CD1c-positive myeloid dendritic cell (primary cell): ENCODE results near the gene PCARE.
"Not testable (repeated sequence)": the region's sequence is repeated elsewhere in the genome, so short reads cannot be mapped to it uniquely, and the experiment has no call there.

Experiments used
- DNase-seq: peaks from one replicate; pipeline ENCODE4 v3.0.0-alpha.2; 2016; ENCODE audit errors: extremely low spot score

Gene PCARE

DNA sequence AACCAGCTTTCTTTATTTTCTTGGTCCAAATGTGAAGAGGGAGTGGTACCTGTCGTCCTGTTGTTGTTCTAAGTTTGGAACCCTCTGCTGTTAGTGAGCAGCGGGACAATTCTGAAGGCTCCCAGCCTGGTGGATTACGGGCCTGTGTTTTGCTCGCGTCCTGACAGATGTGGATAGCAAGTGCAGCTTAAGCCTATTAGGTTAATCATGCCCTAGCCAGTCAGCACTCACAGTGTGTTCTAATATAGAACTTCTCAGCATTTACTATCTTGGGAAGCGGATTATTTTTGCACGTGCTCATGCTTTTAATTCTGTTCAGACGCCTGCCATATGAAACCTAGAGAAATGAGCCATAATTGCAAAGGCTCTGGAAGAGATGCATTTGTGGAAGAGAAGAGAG lies at the start of gene PCARE:
Gene PCARE (minus strand): TSS at position 113 of the 400 bp plus-strand sequence. CDS start 262 bp downstream, outside the sequence.
- DNase-seq = no peak

DNA sequence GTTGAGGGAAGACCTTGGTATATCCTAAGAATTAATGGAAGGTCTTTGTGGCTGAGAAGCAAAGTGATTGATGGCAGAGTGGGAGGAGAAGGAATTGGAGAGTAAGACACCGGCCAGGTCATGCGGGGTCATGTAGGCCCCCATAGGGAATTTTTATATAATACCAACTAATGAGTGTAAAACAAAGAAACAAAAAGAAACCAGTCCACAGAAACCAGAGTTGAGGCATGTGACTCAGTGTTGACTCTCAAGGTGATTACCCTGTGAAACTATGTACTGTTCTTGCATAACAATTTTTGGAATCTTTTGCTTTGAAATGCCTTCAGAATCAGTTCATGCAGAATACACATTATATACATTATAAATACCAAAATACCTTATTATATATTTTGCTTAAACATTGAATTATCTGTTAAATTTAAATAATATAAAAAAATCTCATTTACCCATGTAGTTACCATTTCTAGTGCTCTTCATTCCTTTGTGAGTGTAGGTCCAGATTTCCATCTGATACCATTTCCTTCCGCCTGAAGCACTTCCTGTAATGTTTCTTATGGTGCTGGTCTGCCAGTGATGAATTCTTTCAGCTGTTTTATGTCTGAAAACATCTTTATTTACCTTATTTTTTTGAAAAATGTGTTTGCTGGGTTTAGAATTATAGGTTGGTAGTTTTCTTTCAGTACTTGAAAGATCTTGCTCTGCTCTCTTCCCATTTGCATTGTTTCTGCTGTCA lies 49.5 kb upstream of the PCARE start:
- DNase-seq = no peak

DNA sequence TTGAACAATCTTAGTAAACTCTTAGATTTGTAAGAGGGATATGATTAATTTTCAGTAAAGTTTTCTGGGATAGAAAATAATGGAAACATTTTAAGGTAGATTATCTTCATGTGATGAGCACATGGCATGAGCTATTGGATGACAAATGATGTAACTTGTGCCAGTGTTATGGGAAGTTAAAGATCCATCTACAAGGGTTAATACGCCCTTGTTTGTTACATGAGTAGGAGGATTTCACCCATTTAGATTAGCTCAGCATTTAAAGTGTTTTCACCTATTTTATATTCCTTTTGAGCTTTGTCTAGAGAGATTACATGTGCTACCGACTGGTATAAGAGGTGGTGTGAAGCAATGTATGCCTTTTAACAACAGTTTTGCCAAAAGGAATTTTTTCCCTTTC lies 46.5 kb upstream of the PCARE start:
- no peak for DNase-seq

DNA sequence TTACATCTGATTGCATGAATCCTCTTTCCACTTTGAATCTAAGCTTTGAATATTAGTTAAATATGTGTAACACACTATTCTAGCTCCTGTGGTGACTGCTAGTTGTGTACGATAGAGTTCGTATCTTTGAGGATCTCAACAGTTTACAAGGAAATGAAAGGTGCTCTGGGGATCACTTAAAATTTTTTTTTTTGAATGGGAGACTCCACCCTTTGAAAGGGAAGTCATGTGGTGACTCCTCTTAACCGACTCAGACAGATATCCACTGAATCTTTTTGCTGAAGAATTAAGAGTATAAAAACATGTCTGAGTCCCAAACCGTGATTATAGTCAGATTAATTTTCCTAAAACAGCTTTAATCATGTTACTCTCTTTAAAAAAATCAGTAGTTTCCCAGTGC lies 44.9 kb upstream of the PCARE start:
- DNase-seq = no peak

- DNase-seq = no peak
Measured at GRCh38 chr2:29117636-29118303, 43.4 kb upstream of the PCARE start.

GRCh38 chr2:29115797-29116781 lies 41.8 kb upstream of the PCARE start:
- DNase-seq = peak; percentile 86

DNA sequence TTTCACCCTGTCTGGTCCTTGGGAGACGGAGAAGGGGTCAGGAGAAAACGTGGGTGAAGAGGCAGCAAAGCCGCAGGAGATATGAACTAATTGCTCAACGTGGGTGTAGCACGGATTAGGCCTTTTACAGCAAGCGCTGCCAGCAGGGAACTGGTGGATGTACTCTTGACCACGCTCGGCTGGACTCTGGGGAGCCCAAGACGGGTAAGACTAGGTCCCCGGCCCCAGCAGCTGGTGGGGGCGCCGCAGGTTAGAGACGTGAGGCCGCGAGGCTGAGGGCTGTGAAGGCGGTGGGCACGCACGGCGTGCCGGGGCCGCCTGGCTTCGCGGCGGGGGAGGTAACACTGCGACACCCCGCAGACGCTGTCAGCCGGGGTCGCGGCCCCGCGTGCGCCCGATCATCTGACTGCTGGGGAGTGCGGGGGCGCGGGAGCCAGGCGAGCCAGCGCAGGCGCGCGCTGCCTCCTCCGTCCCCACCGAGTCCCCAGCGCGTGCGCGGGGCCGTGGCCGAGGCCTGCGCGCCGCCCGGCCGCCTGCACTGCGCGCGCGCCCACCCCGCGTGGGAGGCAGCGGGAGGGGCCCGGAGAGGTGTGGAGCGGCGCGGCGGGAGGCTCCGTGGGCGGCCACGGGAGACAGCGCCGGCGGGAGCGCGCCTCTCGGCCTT lies 40.8 kb upstream of the PCARE start, which contains the start of gene CLIP4:
Gene CLIP4 (plus strand): TSS at position 470 of the 664 bp plus-strand sequence. CDS start 5,974 bp downstream, outside the sequence.
- peak; percentile 92 for DNase-seq

GRCh38 chr2:29114586-29114945 lies 40.2 kb upstream of the PCARE start:
- no peak for DNase-seq

DNA sequence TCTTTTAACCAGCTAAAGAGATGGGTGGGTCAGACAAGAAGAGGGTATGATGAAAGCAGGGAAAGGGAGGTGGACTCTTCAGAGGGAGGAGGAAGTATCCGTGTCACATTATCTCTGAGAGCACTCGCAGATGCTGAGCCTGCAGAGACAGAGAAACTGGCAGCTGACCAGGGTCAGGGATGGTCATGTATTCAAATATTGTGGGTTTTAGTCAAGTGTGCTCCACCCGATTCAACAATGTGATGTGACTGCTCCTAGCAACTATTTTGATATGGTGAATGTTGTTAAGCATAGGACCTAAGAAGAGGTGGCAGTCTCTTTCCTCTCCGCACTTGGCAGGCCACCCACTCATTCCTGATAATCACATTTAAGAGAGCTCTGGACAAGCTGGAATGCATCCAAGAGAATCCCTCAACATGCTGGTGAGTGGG lies 39.6 kb upstream of the PCARE start:
- DNase-seq = peak; percentile 92

GRCh38 chr2:29113027-29113686 lies 38.8 kb upstream of the PCARE start:
- DNase-seq = peak; percentile 51

GRCh38 chr2:29112379-29112778 lies 38.1 kb upstream of the PCARE start:
- no peak for DNase-seq

- no peak for DNase-seq
Measured at GRCh38 chr2:29110916-29111535, 36.7 kb upstream of the PCARE start.

DNA sequence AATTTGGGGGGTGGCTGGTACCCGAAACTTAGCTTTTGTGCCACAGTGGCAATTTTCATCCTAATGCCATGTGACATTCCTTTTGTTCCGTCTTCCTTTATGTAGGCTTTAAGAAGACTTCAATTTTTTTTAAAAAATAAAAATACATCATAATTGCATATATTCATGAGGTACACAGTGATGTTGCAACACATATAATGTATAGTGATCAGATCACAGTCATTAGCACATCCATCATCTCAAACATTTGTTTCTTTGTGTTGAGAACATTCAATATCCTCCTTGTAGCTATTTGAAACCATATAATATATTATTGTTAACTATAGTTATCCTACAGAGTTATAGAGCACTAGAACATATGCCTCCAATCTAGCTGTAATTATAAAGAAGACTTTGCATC lies 34.9 kb upstream of the PCARE start:
- no peak for DNase-seq

DNA sequence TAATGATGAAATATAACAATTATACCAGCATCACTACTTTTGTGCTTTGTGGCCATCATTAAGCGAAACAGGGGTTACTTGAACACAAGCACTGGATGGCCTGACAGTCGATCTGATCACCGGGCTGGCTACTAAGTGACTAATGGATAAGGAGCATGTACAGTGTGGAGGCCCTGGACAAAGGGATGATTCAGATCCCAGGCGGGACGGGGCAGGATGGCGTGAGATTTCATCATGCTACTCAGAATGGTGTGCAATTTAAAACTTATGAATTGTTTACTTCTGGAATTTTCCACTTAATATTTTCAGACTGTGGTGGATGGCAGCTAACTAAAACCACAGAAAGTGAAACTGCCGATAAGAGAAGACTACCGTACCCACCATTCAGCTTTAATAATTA lies 33.9 kb upstream of the PCARE start:
- no peak for DNase-seq

GRCh38 chr2:29107547-29107946 lies 33.2 kb upstream of the PCARE start:
- DNase-seq = not testable (repeated sequence)

- no peak for DNase-seq
Measured at GRCh38 chr2:29106980-29107388, 32.7 kb upstream of the PCARE start.

DNA sequence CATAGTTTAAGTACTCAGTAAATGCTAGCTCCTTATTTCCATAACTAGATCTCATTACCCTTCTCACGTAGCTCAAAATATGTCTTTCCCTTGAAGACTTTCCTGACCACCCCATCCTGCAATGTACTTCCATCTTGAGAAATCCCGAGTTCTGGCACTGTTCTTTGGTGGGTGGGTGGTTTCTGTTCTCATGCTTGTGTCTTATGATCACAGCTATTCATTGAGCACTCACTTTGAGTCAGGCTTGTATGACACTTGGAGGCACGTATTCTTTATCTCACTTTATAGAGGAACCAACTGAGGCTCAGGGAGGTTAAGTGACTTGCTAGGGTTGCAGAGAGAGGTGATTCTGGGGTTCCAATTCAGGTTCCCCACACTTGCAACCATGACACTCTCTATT lies 31.9 kb upstream of the PCARE start:
- no peak for DNase-seq

- no peak for DNase-seq
Measured at GRCh38 chr2:29105375-29105774, 31.1 kb upstream of the PCARE start.

- no peak for DNase-seq
Measured at GRCh38 chr2:29104688-29105087, 30.4 kb upstream of the PCARE start.

DNA sequence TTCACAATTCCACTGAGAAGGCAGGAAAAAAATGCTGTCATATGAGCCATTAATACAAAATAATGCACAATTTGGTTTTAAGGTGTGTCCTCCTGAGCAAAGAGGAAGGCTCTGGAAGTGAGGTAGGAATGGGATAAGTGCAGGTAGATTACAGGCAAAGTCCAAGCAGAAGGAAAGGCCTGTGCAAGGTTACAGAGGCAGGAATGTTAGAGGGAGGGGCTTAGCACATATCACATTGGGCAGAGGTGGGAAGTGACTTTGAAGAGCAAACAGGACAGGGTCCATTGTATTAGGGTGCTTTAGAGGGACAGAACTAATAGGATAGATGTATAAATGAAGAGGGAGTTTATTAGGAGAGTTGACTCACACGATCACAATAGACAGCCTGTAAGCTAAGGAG lies 26.2 kb upstream of the PCARE start:
- DNase-seq = no peak

DNA sequence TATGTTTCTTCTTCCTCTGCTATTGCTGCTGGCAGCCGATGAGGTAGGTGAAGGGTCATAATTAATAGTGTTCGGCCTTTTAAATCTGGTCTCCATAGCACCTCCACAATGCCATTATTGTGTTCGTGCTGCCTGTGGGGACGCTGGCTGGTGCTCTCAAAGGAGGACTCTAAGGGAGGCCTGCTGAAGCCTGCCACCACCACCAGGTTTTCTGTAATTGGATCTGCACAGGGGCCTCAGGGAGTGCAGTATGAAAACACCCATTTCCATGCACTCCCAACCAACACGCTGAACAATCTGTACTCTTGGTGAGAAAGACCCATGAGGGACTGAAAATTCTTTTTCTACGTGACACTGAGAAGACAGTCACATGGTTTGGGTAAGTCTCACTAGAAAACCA lies 23.2 kb upstream of the PCARE start:
- DNase-seq = no peak
